HG03103 (cell line): Measurements from ENCODE around the gene PDCD1LG2.
"Not testable (repeated sequence)": the region's sequence is repeated elsewhere in the genome, so short reads cannot be mapped to it uniquely, and the experiment has no call there.

ENCODE experiments used
- ATAC-seq: cut with Tn5 transposase; IDR thresholded peaks from one replicate; pipeline ENCODE4 v1.9.1; 2021; ENCODE audit warnings: low read depth; ENCODE audit not compliant: unreplicated experiment

PDCD1LG2 gene

DNA sequence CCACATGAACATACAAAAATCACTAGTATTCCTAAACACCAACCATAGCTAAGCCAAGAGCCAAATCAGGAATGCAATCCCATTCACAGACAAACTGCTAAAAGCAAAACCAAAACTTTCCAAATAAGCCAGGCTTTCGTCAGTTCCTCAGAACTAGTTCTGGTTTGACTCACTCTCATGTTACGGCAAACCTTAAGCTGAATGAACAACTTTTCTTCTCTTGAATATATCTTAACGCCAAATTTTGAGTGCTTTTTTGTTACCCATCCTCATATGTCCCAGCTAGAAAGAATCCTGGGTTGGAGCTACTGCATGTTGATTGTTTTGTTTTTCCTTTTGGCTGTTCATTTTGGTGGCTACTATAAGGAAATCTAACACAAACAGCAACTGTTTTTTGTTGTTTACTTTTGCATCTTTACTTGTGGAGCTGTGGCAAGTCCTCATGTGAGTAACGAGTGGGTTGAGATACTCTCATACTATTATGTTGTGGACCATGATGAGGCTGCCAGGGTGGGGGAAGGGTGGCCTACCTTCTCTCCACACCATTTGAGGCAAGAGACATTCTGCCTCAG, at the start of gene PDCD1LG2:
TSS of gene PDCD1LG2 (plus strand) at position 172 of the 572 bp plus-strand sequence. CDS start 12,016 bp downstream, outside the sequence.
- peak; percentile 68 for ATAC-seq

DNA sequence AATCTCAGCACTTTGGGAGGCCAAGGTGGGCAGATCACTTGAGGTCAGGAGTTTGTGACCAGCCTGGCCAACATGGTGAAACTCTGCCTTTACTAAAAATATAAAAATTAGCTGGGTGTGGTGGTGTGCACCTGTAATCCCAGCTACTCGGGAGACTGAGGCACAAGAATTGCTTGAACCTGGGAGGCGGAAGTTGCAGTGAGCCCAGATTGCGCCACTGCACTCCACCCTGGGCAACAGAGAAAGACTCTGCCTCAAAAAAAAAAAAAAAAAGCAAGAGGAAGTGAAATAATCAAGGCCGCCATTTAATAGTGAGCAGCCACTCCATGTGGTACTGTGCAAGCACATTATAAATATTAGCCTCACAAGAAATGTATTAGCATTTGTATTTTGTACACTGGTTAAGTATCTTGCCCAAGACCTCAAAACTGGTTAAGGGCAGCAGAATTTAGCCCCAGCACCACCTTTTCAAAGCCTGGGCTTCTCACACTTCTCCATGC, 45.5 kb upstream of the PDCD1LG2 start:
- not testable (repeated sequence) for ATAC-seq

DNA sequence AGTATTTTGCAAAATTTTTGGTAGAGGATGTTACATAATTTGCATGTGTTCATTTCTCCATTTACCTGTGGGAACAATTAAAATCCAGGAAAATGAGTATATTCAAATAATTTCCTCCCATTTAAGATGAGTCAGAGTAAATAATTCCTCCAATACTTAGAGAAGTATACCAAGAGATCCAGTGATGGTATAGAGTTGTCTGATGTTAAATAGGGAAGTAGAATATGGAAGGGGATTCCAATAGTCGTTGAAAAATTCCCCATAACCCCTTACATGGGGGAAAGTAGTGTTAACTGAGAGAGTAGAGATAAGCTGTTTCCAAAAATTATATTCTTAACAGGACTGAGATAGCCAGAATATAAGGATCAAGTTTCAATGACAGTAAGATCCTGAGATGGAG, 44.3 kb upstream of the PDCD1LG2 start:
- no peak for ATAC-seq

DNA sequence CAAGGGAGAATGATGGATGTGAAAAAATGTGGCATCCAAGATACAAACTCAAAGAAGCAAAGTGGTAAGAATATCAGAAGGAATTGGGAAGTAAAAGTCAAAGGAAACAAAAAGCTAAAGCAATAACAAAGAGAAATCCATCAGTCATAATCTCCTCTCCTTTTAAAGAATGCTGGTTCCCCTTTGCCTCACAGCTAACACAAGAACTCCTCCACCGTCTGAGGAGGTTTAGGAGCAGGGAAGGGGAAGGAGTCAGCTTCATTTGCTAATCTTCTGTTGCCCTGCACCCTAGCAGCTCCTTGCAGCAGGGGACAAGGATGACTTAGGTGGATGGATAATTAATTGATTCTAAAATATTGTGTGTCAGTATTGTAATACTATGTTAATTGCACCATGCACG, 43.6 kb upstream of the PDCD1LG2 start:
- ATAC-seq, result no peak

DNA sequence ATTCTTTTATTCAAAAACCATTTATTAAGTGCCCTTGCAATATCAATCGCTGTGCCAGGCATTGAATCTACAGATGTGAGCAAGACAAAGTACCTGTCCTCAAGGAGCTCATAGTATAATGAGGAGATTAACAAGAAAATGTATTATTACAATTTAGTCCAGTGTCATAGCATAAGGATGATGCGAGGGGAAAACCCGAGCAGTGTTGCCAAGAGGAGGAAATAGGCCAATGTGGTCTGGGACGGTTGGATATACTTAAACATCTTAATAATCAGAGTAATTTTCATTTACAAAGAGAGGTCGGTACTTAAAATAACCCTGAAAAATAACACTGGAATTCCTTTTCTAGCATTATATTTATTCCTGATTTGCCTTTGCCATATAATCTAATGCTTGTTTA, 41.5 kb upstream of the PDCD1LG2 start:
- no peak for ATAC-seq

DNA sequence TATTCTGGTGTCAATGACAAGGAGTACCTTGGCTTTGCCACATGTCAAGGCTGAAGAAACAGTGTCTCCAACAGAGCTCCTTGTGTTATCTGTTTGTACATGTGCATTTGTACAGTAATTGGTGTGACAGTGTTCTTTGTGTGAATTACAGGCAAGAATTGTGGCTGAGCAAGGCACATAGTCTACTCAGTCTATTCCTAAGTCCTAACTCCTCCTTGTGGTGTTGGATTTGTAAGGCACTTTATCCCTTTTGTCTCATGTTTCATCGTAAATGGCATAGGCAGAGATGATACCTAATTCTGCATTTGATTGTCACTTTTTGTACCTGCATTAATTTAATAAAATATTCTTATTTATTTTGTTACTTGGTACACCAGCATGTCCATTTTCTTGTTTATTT, 40.2 kb upstream of the PDCD1LG2 start:
- no peak for ATAC-seq

DNA sequence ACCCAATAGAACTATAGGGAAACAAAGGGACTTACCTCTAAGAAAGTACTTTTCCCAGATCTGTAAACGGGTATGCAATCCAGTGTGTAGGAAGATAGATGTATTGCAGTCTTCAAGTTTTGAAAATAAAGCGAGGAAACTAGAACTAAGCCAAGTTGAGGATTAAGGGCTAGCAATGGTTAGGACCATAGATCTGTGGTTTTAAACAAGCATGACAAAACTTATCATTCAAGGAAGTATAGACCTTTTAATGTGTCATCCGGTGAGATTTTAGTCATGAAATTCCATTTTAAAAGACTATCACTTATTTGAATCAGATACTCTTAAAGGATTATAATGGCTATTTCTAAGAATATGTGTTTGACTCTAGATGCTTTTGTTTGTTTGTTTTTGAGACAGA, 39.5 kb upstream of the PDCD1LG2 start:
- no peak for ATAC-seq

DNA sequence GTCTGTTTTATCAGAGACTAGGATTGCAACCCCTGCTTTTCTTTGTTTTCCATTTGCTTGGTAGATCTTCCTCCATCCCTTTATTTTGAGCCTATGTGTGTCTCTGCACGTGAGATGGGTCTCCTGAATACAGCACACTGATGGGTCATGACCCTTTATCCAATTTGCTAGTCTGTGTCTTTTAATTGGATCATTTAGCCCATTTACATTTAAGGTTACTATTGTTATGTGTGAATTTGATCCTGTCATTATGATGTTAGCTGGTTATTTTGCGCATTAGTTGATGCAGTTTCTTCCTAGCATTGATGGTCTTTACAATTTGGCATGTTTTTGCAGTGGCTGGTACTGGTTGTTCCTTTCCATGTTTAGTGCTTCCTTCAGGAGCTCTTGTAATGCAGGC, 34.7 kb upstream of the PDCD1LG2 start:
- not testable (repeated sequence) for ATAC-seq

DNA sequence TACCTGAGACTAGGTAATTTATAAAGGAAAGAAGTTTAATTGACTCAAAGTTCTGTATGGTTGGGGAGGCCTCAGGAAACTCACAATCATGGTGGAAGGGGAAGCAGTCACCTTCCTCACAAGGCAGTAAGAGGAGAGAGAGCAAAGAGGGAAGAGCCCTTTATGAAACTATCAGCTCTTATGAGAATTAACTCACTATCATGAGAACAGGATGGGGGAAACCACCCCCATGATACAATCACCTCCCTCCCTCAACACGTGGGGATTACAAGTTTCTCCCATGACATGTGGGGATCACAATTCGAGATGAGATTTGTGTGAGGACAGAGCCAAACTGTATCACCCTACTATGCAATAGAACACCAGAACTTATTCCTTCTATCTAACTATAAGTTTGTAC, 32.1 kb upstream of the PDCD1LG2 start:
- ATAC-seq, result no peak

DNA sequence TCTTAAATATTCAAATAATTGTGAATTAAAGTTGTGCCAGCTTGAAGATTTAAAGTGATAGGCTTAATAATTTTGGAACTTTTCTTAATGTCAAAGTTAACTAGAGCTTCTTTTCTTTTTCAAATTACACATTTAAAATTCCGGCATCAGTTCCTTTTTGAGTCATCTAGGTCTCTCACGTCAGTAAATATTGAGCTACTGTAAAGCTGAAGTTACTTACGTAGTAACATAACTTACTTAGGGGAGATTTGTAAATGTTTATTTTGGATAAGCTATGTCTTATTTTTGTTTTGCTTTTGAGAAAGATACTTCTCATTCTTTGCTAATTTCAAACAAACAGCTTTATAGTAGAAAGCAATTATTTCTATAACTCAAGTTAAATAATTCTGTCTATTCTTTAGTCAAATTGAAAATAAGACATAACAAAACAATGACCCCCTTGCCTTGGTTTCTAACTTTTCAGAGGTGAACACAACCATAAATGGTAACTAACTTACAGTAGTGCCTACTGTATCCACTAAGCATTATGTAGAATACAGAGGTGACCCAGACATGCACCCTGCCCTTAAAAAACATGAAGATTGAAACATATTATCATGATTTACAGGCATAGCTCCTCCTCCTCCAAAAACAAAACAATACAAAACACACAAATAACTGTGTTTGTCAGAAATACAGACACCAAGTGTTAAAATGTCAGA, 30.2 kb upstream of the PDCD1LG2 start:
- no peak for ATAC-seq

DNA sequence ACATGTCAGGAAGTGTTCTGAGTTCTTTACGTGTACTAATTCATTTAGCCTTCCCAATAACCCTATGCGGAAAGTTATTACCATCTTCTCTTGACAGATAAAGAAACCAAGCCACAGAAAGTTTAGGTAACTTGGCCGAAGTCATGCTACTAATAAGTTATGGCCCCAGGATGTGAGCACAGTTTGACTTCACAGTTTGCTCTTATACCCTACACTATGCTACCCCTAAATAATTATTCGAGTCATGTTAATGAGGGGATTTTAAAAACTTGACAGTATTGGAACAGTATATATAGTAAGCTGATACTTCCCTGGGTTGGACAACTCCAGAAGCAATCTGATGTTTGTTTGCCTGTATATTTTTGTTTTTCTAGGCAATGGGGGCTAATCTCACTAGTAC, 29.4 kb upstream of the PDCD1LG2 start:
- no peak for ATAC-seq

DNA sequence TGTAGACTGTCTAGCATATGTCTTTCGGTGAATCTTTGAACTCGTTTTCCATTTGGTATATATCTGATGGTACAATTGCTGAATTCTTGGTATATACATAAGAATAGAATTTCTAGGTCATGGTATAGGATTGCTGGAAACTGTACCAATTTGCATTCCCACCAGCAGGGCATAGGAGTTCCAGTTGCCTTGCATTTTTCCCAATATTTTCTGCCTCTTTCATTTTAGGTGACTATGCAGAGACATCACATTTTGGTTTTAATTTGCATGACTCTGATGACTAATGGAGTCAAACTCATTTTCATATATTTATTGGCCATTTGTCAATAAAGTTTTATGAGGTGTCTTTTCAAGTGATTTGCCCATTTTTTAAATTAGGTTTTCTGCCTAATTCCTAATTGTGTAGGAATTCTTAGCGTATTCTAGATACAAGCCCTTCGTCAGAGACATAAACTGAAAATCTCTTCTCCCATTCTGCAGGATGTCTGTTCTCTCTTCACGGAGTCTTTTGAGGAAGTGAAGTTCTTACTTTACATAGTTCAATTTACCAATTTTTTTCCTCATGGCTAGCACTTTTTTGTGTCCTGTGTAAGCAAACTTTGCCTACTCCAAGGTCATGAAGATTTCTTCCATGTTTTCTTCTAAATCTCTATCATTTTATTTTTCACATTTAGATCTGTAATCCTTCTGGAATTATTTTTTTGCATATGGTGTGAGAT, 28.9 kb upstream of the PDCD1LG2 start:
- no peak for ATAC-seq

DNA sequence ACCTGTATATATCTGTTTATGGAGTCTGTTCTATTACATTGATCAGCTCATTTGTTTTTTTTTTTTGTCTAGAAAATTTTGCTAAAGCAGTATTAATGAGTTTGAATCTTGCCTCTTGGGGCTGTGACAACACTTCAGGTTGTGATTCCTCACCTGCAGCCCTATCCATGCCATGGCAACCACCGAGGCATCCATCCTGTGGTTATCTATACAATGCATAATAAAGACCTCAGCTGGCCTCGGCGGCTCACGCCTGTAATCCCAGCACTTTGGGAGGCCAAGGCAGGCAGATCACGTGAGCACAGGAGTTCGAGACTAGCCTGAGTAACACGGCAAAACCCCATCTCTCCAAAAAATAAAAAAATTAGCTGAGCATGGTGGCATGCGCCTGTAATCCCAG, 28.1 kb upstream of the PDCD1LG2 start:
- ATAC-seq, result no peak

DNA sequence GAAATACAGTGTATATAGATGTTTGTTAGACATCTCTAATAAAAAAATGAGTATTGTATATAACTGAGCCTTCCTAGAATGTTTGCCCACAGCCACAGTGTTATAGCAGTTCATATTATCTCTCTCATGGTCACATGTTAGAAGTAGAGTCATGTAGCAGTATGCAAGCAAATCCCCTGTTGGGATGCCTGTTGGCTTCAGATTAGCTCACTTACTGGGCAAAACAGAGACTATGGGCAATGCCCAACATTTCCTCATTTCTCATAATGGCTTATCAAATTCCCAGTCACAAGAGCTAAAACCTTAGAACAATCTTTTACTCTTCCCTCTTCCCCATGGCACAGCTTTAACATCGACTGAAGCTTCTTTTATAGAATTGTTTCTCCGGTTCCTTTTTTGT, 27.0 kb upstream of the PDCD1LG2 start:
- ATAC-seq, result no peak

DNA sequence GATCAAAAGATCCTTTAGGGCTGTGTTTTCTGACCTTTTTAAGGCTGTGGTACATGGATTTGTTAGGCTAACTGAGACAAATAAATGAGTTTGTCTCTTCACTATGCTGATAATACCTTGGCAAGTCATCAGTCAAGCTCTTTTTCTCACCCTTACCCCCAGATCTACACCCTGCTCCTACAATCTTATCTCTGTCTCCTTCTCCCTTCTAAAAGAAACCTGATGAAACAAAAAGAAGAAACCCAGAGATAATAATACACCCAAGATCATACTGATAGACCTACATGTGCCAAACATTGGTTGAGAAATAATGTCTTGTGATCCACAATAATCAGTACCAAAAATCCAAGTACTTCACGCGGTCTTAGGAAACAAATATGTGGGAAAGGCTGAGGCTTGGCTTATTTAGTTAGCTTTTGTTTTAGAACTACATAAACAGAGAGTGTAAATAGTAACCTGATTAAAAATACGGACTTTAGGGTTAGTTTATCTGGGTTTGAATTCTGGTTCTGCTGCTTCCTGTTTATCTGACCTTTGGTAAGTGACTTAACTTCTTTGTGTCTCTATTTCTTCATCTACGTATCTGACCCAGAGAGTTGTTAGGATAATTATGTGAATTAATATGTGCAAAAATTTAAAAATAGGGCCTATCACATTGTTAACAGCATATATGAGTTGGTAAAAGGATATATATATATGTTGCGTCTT, 24.8 kb upstream of the PDCD1LG2 start:
- no peak for ATAC-seq

DNA sequence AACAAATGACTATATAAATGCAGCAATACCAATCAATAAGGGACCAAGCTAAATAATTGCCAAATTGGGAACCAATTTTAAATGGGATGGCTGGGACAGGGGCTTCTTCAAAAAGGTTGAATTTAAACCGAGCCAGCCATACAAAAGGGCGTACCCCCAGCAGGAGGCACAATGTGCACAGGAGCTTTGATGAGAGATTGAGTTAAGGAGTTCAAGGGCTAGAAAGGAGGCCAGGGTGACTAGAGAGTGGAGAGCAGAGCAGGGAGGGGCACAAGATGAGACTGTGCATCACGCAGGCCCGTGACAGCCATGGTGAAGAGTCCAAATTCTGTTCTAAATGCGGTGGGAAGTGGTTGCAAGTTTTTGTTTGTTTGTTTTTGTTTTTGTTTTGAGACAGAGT, 23.3 kb upstream of the PDCD1LG2 start:
- no peak for ATAC-seq

DNA sequence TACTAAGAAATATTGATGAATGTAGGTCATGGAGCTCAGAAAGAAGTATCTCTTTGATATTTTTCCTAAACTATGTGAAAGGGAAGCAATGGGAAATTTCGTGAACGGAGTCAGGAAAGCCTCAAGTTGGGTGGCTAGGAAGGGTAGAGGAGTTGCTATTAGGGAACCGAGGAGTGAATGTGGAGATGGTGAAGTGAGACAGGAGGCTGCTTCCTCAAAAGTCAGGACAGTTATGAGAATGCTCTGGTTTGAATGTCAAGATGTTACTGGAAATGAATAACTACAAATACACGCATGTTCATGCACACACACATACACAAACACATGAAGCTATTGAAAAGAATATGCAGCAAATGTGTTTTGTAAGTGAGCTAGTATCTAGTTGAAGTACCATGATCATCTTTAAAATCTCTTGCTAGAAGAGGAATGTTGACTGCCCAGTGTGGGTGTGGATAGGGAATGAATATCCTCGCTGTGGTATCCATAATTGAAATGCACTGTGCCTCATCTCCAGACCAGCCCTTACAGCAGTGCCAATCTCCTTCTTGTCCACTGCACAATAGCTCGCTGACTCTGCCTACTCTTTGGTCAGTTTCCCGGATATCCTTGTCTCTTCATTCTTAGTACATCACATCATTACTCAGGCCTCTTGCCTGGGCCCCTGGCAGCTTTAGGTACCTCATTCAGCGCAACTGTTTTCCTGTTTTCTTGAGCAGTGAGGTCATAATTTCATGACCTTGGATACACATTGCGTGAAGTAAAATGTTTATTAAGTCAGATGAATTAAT, 21.9 kb upstream of the PDCD1LG2 start:
- no peak for ATAC-seq

DNA sequence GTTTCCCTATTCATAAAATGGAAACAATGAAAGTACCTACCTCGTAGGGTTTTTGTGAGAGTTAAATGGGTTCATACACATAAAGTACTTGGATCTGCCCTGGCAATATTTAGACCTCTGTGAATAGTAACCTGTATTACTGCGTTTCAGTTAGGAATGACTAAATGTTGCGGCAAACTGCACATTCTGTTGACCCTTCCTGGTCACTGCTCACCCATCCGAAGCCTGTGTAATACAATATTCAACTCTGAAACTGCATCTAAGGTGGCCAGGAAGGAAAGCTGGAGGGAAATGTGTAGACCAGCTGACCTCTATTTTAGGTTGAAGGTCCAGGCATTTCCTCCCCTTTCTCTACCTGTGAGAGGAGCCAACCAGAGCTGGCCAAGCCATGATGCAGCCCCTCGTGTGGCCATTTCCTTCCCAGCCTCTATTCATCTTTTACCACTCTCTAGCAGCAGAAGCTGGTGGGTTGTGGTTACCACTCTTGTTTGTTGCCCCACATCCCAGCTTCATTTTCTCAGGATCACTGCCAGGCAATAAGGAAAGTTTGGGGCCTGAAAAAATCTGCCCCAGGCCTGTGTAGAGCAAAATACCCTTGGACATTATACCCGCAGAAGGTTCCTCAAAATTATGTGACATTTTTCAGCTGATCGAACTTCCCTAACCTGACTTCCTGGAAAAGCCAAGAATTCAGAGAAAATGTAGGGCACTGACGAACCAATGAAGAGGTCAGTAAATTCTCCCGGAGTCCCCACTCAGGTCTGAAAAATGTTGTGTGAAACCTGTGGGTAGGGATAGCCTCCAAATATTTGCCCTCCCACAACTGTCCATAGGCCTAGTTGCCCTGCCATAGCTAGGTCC, 20.5 kb upstream of the PDCD1LG2 start:
- no peak for ATAC-seq

DNA sequence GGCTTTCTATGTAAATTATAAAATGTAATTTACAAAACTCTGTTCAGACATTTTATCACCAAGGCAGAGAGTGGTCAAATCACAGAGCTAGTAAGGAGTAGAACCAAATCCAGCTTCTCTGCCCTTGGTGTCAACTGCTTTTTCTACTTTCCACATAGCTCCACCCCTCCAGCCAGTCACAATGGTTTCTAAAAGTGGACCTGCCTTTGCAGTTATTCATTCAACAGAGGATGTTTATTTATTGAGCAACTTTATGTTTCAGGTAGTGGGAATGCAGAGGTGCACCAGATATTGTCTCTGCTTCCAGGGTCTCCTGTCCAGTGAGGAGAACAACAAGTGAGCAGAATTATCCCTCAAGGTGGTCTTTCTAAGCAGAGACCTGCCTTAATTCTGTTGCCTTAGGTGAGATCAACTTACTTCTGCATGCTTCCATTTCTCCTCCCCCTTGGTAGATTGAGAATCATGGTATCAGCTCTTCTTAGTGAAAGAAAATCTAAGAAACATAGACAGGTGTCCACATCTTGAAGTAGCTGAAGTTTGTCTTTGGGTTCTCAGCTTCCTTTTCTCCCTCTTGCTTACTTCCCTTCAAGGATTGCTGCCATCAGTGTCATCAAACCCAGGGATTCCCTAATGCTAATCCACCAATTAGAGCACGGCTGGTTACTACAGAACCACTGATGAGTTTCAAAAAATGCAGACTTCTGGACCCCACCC, 17.2 kb upstream of the PDCD1LG2 start:
- no peak for ATAC-seq
